Measurements from ENCODE around the gene HLX.

The HLX gene

GRCh38 chr1:220873087-220873486, 6.2 kb upstream of the HLX start:
- no peak overlapping the region for H3K27ac ChIP-seq (ENCODE audit: low read depth, low read length)
- H3K4me3 ChIP-seq (ENCODE audit: insufficient read depth, low read length, poor library complexity, severe bottlenecking), result no peak overlapping the region
- no peaks in the 10 kb centered on the region for H3K9me2 ChIP-seq (replicated peaks; ENCODE audit: insufficient read depth, low read length)
- no peak overlapping the region for H3K9ac ChIP-seq (ENCODE audit: low read length)
- no peak overlapping the region for H2AFZ ChIP-seq (ENCODE audit: low read depth, low read length, severe bottlenecking)
- H3K27me3 ChIP-seq (ENCODE audit: low read length), result no peaks in the 10 kb centered on the region
- H3F3A ChIP-seq (ENCODE audit: insufficient read depth), result no peaks in the 10 kb centered on the region
- H3K9me3 ChIP-seq (ENCODE audit: insufficient read depth, low read length), result no peaks in the 10 kb centered on the region
- TF ChIP-seq, protein P1, sequence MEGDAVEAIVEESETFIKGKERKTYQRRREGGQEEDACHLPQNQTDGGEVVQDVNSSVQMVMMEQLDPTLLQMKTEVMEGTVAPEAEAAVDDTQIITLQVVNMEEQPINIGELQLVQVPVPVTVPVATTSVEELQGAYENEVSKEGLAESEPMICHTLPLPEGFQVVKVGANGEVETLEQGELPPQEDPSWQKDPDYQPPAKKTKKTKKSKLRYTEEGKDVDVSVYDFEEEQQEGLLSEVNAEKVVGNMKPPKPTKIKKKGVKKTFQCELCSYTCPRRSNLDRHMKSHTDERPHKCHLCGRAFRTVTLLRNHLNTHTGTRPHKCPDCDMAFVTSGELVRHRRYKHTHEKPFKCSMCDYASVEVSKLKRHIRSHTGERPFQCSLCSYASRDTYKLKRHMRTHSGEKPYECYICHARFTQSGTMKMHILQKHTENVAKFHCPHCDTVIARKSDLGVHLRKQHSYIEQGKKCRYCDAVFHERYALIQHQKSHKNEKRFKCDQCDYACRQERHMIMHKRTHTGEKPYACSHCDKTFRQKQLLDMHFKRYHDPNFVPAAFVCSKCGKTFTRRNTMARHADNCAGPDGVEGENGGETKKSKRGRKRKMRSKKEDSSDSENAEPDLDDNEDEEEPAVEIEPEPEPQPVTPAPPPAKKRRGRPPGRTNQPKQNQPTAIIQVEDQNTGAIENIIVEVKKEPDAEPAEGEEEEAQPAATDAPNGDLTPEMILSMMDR (IDR thresholded peaks at IDR 0.05; ENCODE audit: insufficient read depth, low read length, poor library complexity, severe bottlenecking), result no peak
- TF ChIP-seq EZH2phosphoT487 (conservative IDR thresholded peaks at IDR 0.05; ENCODE audit: low read length), result no peak
- no peaks in the 10 kb centered on the region for H4K20me1 ChIP-seq (ENCODE audit: low read depth, low read length)
- no peak overlapping the region for H3K4me2 ChIP-seq (ENCODE audit: low read depth, low read length, poor library complexity, severe bottlenecking)
- no peaks in the 10 kb centered on the region for H3K79me2 ChIP-seq (ENCODE audit: insufficient read depth, low read length)
- no peaks in the 10 kb centered on the region for H3K36me3 ChIP-seq (ENCODE audit: low read length)

GRCh38 chr1:220873868-220874655, 5.2 kb upstream of the HLX start:
- Histone ChIP-seq H3K27ac (ENCODE audit: low read depth, low read length) (no peak overlapping the region), H3K36me3 (ENCODE audit: low read length) (no peaks in the 10 kb centered on the region), H2AFZ (ENCODE audit: low read depth, low read length, severe bottlenecking) (no peak overlapping the region), H4K20me1 (ENCODE audit: low read depth, low read length) (no peaks in the 10 kb centered on the region), H3K4me3 (ENCODE audit: insufficient read depth, low read length, poor library complexity, severe bottlenecking) (no peak overlapping the region), H3K27me3 (ENCODE audit: low read length) (no peaks in the 10 kb centered on the region), H3K9ac (ENCODE audit: low read length) (no peak overlapping the region), H3F3A (ENCODE audit: insufficient read depth) (no peaks in the 10 kb centered on the region), H3K79me2 (ENCODE audit: insufficient read depth, low read length) (no peaks in the 10 kb centered on the region), H3K9me3 (ENCODE audit: insufficient read depth, low read length) (no peaks in the 10 kb centered on the region), H3K4me2 (ENCODE audit: low read depth, low read length, poor library complexity, severe bottlenecking) (no peak overlapping the region), H3K9me2 (replicated peaks; ENCODE audit: insufficient read depth, low read length) (no peaks in the 10 kb centered on the region)
- no peak for TF ChIP-seq EZH2phosphoT487 (conservative IDR thresholded peaks at IDR 0.05; ENCODE audit: low read length)
- TF ChIP-seq, protein P1 (IDR thresholded peaks at IDR 0.05; ENCODE audit: insufficient read depth, low read length, poor library complexity, severe bottlenecking), result peak; percentile 37

GRCh38 chr1:220875260-220875659, 4.0 kb upstream of the HLX start:
- no peak overlapping the region for H3K4me3 ChIP-seq (ENCODE audit: insufficient read depth, low read length, poor library complexity, severe bottlenecking)

More at GRCh38 chr1:220875260-220875659, 4.0 kb upstream of the HLX start:
- Histone ChIP-seq H3K79me2 (ENCODE audit: insufficient read depth, low read length) (no peaks in the 10 kb centered on the region), H4K20me1 (ENCODE audit: low read depth, low read length) (no peaks in the 10 kb centered on the region), H3F3A (ENCODE audit: insufficient read depth) (no peaks in the 10 kb centered on the region), H2AFZ (ENCODE audit: low read depth, low read length, severe bottlenecking) (no peak overlapping the region), H3K9me2 (replicated peaks; ENCODE audit: insufficient read depth, low read length) (no peaks in the 10 kb centered on the region), H3K9ac (ENCODE audit: low read length) (no peak overlapping the region), H3K27me3 (ENCODE audit: low read length) (no peaks in the 10 kb centered on the region), H3K36me3 (ENCODE audit: low read length) (no peaks in the 10 kb centered on the region), H3K4me2 (ENCODE audit: low read depth, low read length, poor library complexity, severe bottlenecking) (no peak overlapping the region), H3K9me3 (ENCODE audit: insufficient read depth, low read length) (no peaks in the 10 kb centered on the region), H3K27ac (ENCODE audit: low read depth, low read length) (no peak overlapping the region)
- no peak for TF ChIP-seq EZH2phosphoT487 (conservative IDR thresholded peaks at IDR 0.05; ENCODE audit: low read length)

Data from SU-DHL-6 (cell line).